ENCODE data around the gene CHERP. TPM values are rescaled to one million over a fixed set of nuclear protein-coding genes. Genes with fewer than 3 reads are reported as not detected.
A peak's percentile ranks its signal among the peaks of the same experiment; 100 is the strongest.
"Not testable (repeated sequence)": the region's sequence is repeated elsewhere in the genome, so short reads cannot be mapped to it uniquely, and the experiment has no call there.

The CHERP gene
- total RNA-seq, 2 experiments from 2014 or later: 15.6 to 87.2 TPM

DNA sequence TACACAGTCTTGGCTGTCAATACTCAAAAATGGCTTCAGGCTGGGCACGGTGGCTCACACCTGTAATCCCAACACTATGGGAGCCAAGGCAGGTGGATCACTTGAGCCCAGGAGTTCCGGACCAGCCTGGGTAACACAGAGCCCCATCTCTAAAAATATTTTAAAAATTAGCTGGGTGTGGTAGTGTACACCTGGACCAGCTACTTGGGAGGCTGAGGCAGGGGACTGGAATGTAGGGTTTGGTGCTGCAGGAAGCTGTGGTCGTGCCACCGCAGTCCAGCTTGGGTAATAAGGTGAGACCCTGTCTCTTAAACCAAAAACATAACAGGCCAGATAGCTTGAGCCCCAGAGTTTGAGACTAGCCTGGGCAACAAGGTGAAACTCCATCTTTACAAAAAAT is 6.7 kb upstream of the CHERP start:
- Histone ChIP-seq H3K36me3 (ENCODE audit: insufficient read depth, low read length) (peaks cover 29% of the 10 kb centered on the region), H3K4me2 (ENCODE audit: low read length) (no peak overlapping the region), H3K4me3 (ENCODE audit: low read depth, low read length, poor library complexity, severe bottlenecking) (no peak overlapping the region), H3K9me3 (ENCODE audit: low read length) (no peaks in the 10 kb centered on the region), H3K79me2 (ENCODE audit: insufficient read depth, low read depth, low read length) (peaks cover 17% of the 10 kb centered on the region; the same call in 1 of the 2 replicates), H2AFZ (ENCODE audit: low read length) (no peak overlapping the region), H3K27ac (ENCODE audit: low read depth, low read length, poor library complexity, severe bottlenecking) (no peak overlapping the region), H3K4me1 (ENCODE audit: insufficient read depth, low read length, poor library complexity, severe bottlenecking) (peaks cover 17% of the 10 kb centered on the region), H4K20me1 (ENCODE audit: insufficient read depth, low read length) (no peaks in the 10 kb centered on the region), H3K9me2 (ENCODE audit: insufficient read depth, low read length) (no peaks in the 10 kb centered on the region)
- DNase-seq (ENCODE audit: low spot score): no peak
- TF ChIP-seq, protein P1, sequence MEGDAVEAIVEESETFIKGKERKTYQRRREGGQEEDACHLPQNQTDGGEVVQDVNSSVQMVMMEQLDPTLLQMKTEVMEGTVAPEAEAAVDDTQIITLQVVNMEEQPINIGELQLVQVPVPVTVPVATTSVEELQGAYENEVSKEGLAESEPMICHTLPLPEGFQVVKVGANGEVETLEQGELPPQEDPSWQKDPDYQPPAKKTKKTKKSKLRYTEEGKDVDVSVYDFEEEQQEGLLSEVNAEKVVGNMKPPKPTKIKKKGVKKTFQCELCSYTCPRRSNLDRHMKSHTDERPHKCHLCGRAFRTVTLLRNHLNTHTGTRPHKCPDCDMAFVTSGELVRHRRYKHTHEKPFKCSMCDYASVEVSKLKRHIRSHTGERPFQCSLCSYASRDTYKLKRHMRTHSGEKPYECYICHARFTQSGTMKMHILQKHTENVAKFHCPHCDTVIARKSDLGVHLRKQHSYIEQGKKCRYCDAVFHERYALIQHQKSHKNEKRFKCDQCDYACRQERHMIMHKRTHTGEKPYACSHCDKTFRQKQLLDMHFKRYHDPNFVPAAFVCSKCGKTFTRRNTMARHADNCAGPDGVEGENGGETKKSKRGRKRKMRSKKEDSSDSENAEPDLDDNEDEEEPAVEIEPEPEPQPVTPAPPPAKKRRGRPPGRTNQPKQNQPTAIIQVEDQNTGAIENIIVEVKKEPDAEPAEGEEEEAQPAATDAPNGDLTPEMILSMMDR (conservative IDR thresholded peaks at IDR 0.05; ENCODE audit: low read length): no peak
- no peak for TF ChIP-seq EZH2phosphoT487 (IDR thresholded peaks at IDR 0.05; ENCODE audit: borderline replicate concordance, low read depth, low read length)
- POLR2A ChIA-PET: interaction anchor here (0.8 kb wide), 1 partner anchor 80 kb away, joined by 4 read pairs; no protein-coding TSS in a partner anchor
- BruUV-seq (replicated peaks): no TSS peak
- CTCF ChIA-PET (ENCODE audit: unreplicated experiment): interaction anchor here (0.6 kb wide), 1 partner anchor 171 kb away, joined by 4 read pairs; no protein-coding TSS in a partner anchor
- intact Hi-C loops (cut with micrococcal nuclease; ENCODE audit: unreplicated experiment): no loop called here

DNA sequence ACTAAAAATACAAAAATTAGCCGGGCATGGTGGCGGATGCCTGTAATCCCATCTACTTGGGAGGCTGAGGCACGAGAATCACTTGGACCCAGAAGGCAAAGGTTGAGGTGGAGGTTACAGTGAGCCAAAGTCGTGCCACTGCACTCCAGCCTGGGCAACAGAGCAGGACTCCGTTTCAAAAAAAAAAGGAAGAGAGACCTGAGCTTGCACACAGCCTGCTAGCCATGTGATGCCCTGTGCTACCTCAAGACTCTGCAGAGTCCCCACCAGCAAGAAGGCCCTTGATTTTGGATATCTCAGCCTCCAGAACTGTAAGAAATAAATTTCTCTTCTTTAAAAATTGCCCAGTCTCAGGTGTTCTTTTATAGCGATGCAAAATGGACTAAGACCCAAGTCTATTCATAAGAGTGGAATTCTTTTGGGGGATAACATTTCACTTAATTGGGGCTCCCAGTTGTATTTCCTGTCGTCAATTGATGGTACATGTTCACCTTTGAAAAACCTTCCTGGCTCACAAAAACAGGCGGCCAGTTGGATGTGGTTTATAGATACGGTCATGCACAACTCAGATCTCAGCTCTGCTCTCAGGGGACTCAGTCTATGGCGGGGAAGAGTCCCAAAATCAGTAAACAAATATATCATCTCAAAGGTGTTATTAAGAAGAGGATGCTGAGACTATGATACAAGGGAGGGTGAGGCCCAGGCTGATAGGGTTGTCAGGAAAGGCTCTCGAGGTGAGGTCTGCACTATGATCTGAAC is 2.4 kb upstream of the CHERP start:
- Histone ChIP-seq H3K36me3 (ENCODE audit: insufficient read depth, low read length) (peaks cover 20% of the 10 kb centered on the region), H3K4me3 (ENCODE audit: low read depth, low read length, poor library complexity, severe bottlenecking) (peak overlapping the region; percentile 34), H3K27ac (ENCODE audit: low read depth, low read length, poor library complexity, severe bottlenecking) (peak overlapping the region; percentile 57), H3K9me2 (ENCODE audit: insufficient read depth, low read length) (no peaks in the 10 kb centered on the region), H3K4me2 (ENCODE audit: low read length) (peak overlapping the region; percentile 61), H2AFZ (ENCODE audit: low read length) (no peak overlapping the region), H3K9me3 (ENCODE audit: low read length) (no peaks in the 10 kb centered on the region), H3K79me2 (ENCODE audit: insufficient read depth, low read depth, low read length) (peaks cover 57% of the 10 kb centered on the region), H4K20me1 (ENCODE audit: insufficient read depth, low read length) (peaks cover 12% of the 10 kb centered on the region; the same call in 1 of the 2 replicates), H3K4me1 (ENCODE audit: insufficient read depth, low read length, poor library complexity, severe bottlenecking) (peaks cover 33% of the 10 kb centered on the region)
- DNase-seq (ENCODE audit: low spot score): peak; percentile 49
- ChIA-PET CTCF (ENCODE audit: unreplicated experiment) (no interaction called here), POLR2A (interaction anchor here (1.0 to 2.1 kb wide), 2 partner anchors 40 to 101 kb away, joined by 3 to 4 read pairs; no protein-coding TSS in a partner anchor)
- no TSS peak for BruUV-seq (replicated peaks)
- intact Hi-C loops (cut with micrococcal nuclease; ENCODE audit: unreplicated experiment): loop anchor here (5.0 kb wide), 1 partner anchor 43 kb away; no protein-coding TSS in a partner anchor
- TF ChIP-seq, protein P1 (conservative IDR thresholded peaks at IDR 0.05; ENCODE audit: low read length): no peak
- no peak for TF ChIP-seq EZH2phosphoT487 (IDR thresholded peaks at IDR 0.05; ENCODE audit: borderline replicate concordance, low read depth, low read length)

DNA sequence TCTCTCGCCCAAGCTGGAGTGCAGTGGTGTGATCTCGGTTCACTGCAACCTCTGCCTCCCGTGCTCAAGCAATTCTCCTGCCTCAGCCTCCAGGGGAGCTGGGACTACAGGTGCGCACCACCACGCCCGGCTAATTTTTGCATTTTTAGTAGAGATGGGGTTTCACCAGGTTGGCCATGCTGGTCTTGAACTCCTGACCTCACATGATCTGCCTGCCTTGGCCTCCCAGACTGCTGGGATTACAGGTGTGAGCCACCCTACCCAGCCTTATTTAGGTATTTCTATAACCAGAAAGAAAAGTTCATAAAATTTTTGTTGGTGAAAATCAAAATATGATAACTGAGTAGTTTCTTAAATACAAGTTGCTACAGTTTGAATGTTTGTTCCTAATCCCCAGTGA is 1.5 kb upstream of the CHERP start:
- POLR2A ChIA-PET: interaction anchor here (0.6 to 2.1 kb wide), 6 partner anchors 43 to 581 kb away, joined by 3 to 7 read pairs (median 4); no protein-coding TSS in a partner anchor
- H3K27ac ChIP-seq (ENCODE audit: low read depth, low read length, poor library complexity, severe bottlenecking): peak overlapping the region; percentile 71
- H3K4me2 ChIP-seq (ENCODE audit: low read length): peak overlapping the region; percentile 95
- H3K36me3 ChIP-seq (ENCODE audit: insufficient read depth, low read length): peaks cover 28% of the 10 kb centered on the region
- H3K9me2 ChIP-seq (ENCODE audit: insufficient read depth, low read length); BruUV-seq (replicated peaks); CTCF ChIA-PET (ENCODE audit: unreplicated experiment); DNase-seq (ENCODE audit: low spot score); H3K9me3 ChIP-seq (ENCODE audit: low read length); H2AFZ ChIP-seq (ENCODE audit: low read length): not testable (repeated sequence)
- peaks cover 66% of the 10 kb centered on the region for H3K79me2 ChIP-seq (ENCODE audit: insufficient read depth, low read depth, low read length)
- peaks cover 12% of the 10 kb centered on the region; the same call in 1 of the 2 replicates for H4K20me1 ChIP-seq (ENCODE audit: insufficient read depth, low read length)
- intact Hi-C loops (cut with micrococcal nuclease; ENCODE audit: unreplicated experiment): loop anchor here (1.0 to 5.0 kb wide), 3 partner anchors 29 to 85 kb away; partner anchors contain the start of genes MED26 and SLC35E1
- H3K4me1 ChIP-seq (ENCODE audit: insufficient read depth, low read length, poor library complexity, severe bottlenecking): peaks cover 33% of the 10 kb centered on the region
- H3K4me3 ChIP-seq (ENCODE audit: low read depth, low read length, poor library complexity, severe bottlenecking): peak overlapping the region; percentile 96
